Esophagus squamous epithelium (tissue), 5 donors: Measurements from ENCODE around the gene PIK3R2. TPM values are rescaled to one million over a fixed set of nuclear protein-coding genes. Genes with fewer than 3 reads are reported as not detected.
A peak's percentile ranks its signal among the peaks of the same experiment; 100 is the strongest.

Experiments used
- DNase-seq: peaks from one replicate; lab custom pipeline; 2025; lab: John Stamatoyannopoulos, UW
- H3K27ac ChIP-seq, 4 donors: fragments of 200-600 bp; sonication (generic); one replicate each; pipeline ENCODE4 v1.5.1; 2016 to 2019; ENCODE audit warnings: mild to moderate bottlenecking in 1 of 4
- H3K27me3 ChIP-seq, 4 donors: fragments of 200-600 bp; sonication (generic); 1 replicate in 3 of 4; 2 replicates in 1 of 4; pipeline versions ENCODE4 v1.5.1 to v1.6.0; 2017 to 2021; ENCODE audit warnings: antibody characterized with exemption in 1 of 4
- H3K36me3 ChIP-seq, 3 donors: fragments of 200-600 bp; sonication (generic); one replicate each; pipeline ENCODE4 v1.5.1; 2016 to 2019
- H3K4me1 ChIP-seq, 3 donors: fragments of 200-600 bp; sonication (generic); one replicate each; pipeline ENCODE4 v1.5.1; 2017 to 2019
- H3K4me3 ChIP-seq, 4 donors: fragments of 200-600 bp; sonication (generic); 1 replicate in 3 of 4; 2 replicates in 1 of 4; pipeline ENCODE4 v1.5.1; 2016 to 2019; ENCODE audit warnings: mild to moderate bottlenecking in 2 of 4, moderate library complexity in 1 of 4
- H3K9me3 ChIP-seq, 3 donors: fragments of 200-600 bp; sonication (generic); one replicate each; pipeline ENCODE4 v1.5.1; 2016 to 2019
- POLR2A ChIP-seq, 4 donors: fragments of 450-650 bp; IDR thresholded peaks; one replicate each; pipeline ENCODE4 v1.6.1; 2017; ENCODE audit warnings: antibody characterized with exemption in 4 of 4, mild to moderate bottlenecking in 4 of 4, moderate library complexity in 3 of 4
- WGBS, 2 donors: methylation state at CpG; one replicate each; pipeline ENCODE4 v1.1.5; 2018; 5-methylcytosine and 5-hydroxymethylcytosine counted together
- intact Hi-C: fragments of 100-400 bp; cut with DNase I; formaldehyde crosslinking; loops from one replicate; pipeline ENCODE4 v1.15.0; 2022
- total RNA-seq, 4 donors: library from RNA; depleted of rRNA; stranded (reverse); fragments of >200 nt; gene quantifications; one replicate each; pipeline ENCODE4 v1.1.0, GENCODE V29; 2016
- TF ChIP-seq, protein P1 (sequence below), 6 experiments: fragments of 450-650 bp in 4 of 6; fragments of 200-600 bp in 2 of 6; sonication (generic) in 2 of 6; IDR thresholded peaks; one replicate each; pipeline ENCODE4 v1.5.1; 2016 to 2019; ENCODE audit warnings: antibody characterized with exemption in 6 of 6, mild to moderate bottlenecking in 4 of 6, moderate library complexity in 4 of 6
- donor health status: DM: yes; HTN: yes; CAD: no.

Gene PIK3R2
- total RNA-seq, 4 donors from 2014 or later: 20.4 to 42.1 (median 29.1) TPM

GRCh38 chr19:18122860-18123795 lies 29.8 kb upstream of the PIK3R2 start:
- H3K4me3 ChIP-seq: no peak overlapping the region
- 64 to 82% methylated on average over 14 to 20 of the region's 27 CpGs for WGBS, 2 donors
- DNase-seq: no peak
- H3K36me3 ChIP-seq: peaks cover 0 to 62% (median 0%) of the 10 kb centered on the region in 3 donors
- TF ChIP-seq POLR2A (IDR thresholded peaks at IDR 0.05): no peak
- TF ChIP-seq, protein P1, sequence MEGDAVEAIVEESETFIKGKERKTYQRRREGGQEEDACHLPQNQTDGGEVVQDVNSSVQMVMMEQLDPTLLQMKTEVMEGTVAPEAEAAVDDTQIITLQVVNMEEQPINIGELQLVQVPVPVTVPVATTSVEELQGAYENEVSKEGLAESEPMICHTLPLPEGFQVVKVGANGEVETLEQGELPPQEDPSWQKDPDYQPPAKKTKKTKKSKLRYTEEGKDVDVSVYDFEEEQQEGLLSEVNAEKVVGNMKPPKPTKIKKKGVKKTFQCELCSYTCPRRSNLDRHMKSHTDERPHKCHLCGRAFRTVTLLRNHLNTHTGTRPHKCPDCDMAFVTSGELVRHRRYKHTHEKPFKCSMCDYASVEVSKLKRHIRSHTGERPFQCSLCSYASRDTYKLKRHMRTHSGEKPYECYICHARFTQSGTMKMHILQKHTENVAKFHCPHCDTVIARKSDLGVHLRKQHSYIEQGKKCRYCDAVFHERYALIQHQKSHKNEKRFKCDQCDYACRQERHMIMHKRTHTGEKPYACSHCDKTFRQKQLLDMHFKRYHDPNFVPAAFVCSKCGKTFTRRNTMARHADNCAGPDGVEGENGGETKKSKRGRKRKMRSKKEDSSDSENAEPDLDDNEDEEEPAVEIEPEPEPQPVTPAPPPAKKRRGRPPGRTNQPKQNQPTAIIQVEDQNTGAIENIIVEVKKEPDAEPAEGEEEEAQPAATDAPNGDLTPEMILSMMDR (IDR thresholded peaks at IDR 0.05): no peak
- H3K27ac ChIP-seq: peak overlapping the region in 2 of 4 donors; percentile 56 to 61
- H3K4me1 ChIP-seq: peaks cover 12 to 26% (median 14%) of the 10 kb centered on the region in 3 donors
- no peaks in the 10 kb centered on the region for H3K9me3 ChIP-seq
- H3K27me3 ChIP-seq: no peaks in the 10 kb centered on the region
- intact Hi-C loops: no loop called here

GRCh38 chr19:18123819-18124218 lies 29.1 kb upstream of the PIK3R2 start:
- peaks cover 0 to 69% (median 0%) of the 10 kb centered on the region in 3 donors for H3K36me3 ChIP-seq
- H3K4me3 ChIP-seq: no peak overlapping the region
- H3K27me3 ChIP-seq: no peaks in the 10 kb centered on the region
- no peak for DNase-seq
- no peaks in the 10 kb centered on the region for H3K9me3 ChIP-seq
- peak overlapping the region in 2 of 4 donors; percentile 56 to 61 for H3K27ac ChIP-seq
- TF ChIP-seq, protein P1 (IDR thresholded peaks at IDR 0.05): no peak
- no peak for TF ChIP-seq POLR2A (IDR thresholded peaks at IDR 0.05)
- H3K4me1 ChIP-seq: peaks cover 6 to 19% (median 7%) of the 10 kb centered on the region in 3 donors
- WGBS, 2 donors: 77 to 94% methylated on average over 6 to 10 of the region's 26 CpGs
- intact Hi-C loops: no loop called here

DNA sequence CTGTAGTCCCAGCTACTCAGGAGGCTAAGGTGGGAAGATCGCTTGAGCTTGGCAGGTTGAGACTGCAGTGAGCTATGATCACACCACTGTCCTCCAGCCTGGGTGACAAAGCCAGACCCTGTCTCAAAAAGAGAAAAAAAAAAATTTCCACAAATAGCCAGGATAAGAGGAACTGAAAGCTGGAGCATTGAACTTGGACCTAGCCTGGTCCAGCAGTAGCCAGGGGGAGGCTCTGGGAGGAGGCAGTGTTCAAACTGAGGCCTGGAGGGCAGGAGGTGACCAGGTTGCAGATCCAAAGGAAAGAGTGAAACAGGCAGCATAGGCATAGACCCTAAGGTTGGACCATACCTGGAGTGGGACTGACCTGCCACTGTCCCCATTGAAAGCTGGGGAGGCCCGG lies 26.9 kb upstream of the PIK3R2 start:
- 82 to 96% methylated on average over 2 of the region's 2 CpGs for WGBS, 2 donors

DNA sequence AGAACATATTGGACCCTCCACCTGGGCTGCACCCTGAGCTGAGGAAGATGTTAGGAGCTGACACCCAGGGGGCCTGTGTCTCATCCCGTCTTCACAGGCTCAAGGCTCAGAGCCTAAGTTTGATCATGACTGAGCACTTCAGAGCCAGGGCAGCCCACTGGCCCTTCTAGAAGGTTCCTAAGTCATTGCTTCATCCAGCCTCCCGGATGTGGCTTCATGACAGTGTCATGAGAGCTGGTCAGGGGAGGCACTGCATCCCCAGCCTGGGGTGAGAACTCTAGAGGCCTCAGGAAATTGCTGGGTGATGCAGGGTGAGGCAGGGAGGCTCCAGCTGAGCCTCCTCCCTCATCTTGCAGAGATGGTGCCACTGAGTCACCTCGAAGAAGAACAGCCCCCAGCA lies 24.9 kb upstream of the PIK3R2 start:
- WGBS, 2 donors: 65% methylated on average over 2 of the region's 3 CpGs; no CpG with 5 or more reads in 1 of the 2 donors
- H3K4me3 ChIP-seq: no peak overlapping the region
- TF ChIP-seq, protein P1 (IDR thresholded peaks at IDR 0.05): no peak
- no peak for TF ChIP-seq POLR2A (IDR thresholded peaks at IDR 0.05)
- H3K4me1 ChIP-seq: no peaks in the 10 kb centered on the region
- intact Hi-C loops: no loop called here
- H3K9me3 ChIP-seq: no peaks in the 10 kb centered on the region
- no peak for DNase-seq
- H3K27me3 ChIP-seq: no peaks in the 10 kb centered on the region
- H3K27ac ChIP-seq: no peak overlapping the region
- H3K36me3 ChIP-seq: peaks cover 0 to 96% (median 24%) of the 10 kb centered on the region in 3 donors

More for the DNA sequence above, 26.9 kb upstream of the PIK3R2 start:
- intact Hi-C loops: no loop called here
- no peak for DNase-seq
- Histone ChIP-seq H3K27me3 (no peaks in the 10 kb centered on the region), H3K4me3 (no peak overlapping the region), H3K9me3 (no peaks in the 10 kb centered on the region), H3K36me3 (peaks cover 0 to 92% (median 10%) of the 10 kb centered on the region in 3 donors), H3K27ac (no peak overlapping the region), H3K4me1 (peaks cover 0 to 3% (median 0%) of the 10 kb centered on the region in 3 donors)
- TF ChIP-seq, protein P1 (IDR thresholded peaks at IDR 0.05): no peak
- TF ChIP-seq POLR2A (IDR thresholded peaks at IDR 0.05): no peak

GRCh38 chr19:18128805-18129204 lies 24.2 kb upstream of the PIK3R2 start:
- TF ChIP-seq, protein P1 (IDR thresholded peaks at IDR 0.05): no peak
- TF ChIP-seq POLR2A (IDR thresholded peaks at IDR 0.05): no peak
- H3K9me3 ChIP-seq: no peaks in the 10 kb centered on the region
- intact Hi-C loops: no loop called here
- WGBS, 2 donors: 97 to 99% methylated on average over 10 to 11 of the region's 12 CpGs
- H3K27me3 ChIP-seq: no peaks in the 10 kb centered on the region
- no peaks in the 10 kb centered on the region for H3K4me1 ChIP-seq
- H3K36me3 ChIP-seq: peaks cover 0 to 96% (median 24%) of the 10 kb centered on the region in 3 donors
- H3K27ac ChIP-seq: no peak overlapping the region
- no peak overlapping the region for H3K4me3 ChIP-seq
- DNase-seq: no peak
